AG04450 (cell line): ENCODE measurements around the gene SERAC1. TPM values are rescaled to one million over a fixed set of nuclear protein-coding genes. Genes with fewer than 3 reads are reported as not detected.

Experiments used
- CTCF ChIA-PET: fragments of 300-600, 350-600 bp; formaldehyde crosslinking; extraction: SDS; loops from one replicate; lab custom pipeline; 2022; ENCODE audit warnings: antibody characterized with exemption, inconsistent platforms; lab: Charles Lee
- POLR2A ChIA-PET: fragments of 350-600 bp; formaldehyde crosslinking; extraction: SDS; loops from one replicate; lab custom pipeline; 2021; ENCODE audit warnings: antibody characterized with exemption, inconsistent platforms; lab: Yijun Ruan, JAX
- DNase-seq: peaks from one replicate; pipeline ENCODE4 v3.0.0-alpha.2; 2011; ENCODE audit warnings: low read depth, low spot score
- H3K27ac ChIP-seq: one replicate; pipeline ENCODE4 v1.5.1; 2012; ENCODE audit warnings: low read depth, low read length, control low read depth
- H3K27me3 ChIP-seq: one replicate; pipeline ENCODE4 v1.6.0; 2012; ENCODE audit warnings: low read length; ENCODE audit not compliant: control insufficient read depth, insufficient read depth
- H3K4me3 ChIP-seq: 2 replicates; pipeline ENCODE4 v1.5.1; 2011; ENCODE audit warnings: mild to moderate bottlenecking, low read depth, low read length, control low read depth
- H3K9me3 ChIP-seq: 2 replicates; pipeline ENCODE4 v1.5.1; 2012; ENCODE audit warnings: low read length; ENCODE audit not compliant: control insufficient read depth, insufficient read depth
- CTCF ChIP-seq: IDR thresholded peaks from 2 replicates; pipeline ENCODE4 v1.5.1; 2011; ENCODE audit warnings: low read depth, low read length, control low read depth, inconsistent platforms
- polyA plus RNA-seq: library from polyadenylated mRNA; depleted of rRNA; stranded (reverse); fragments of >200 nt; gene quantifications from 2 replicates; pipeline ENCODE4 v1.2.3, GENCODE V29; 2011

The SERAC1 gene
- polyA plus RNA-seq, 1 experiment: 14.5 TPM

- no peak for TF ChIP-seq CTCF
- Histone ChIP-seq H3K27me3 (no peaks in the 10 kb centered on the region), H3K4me3 (no peak overlapping the region), H3K9me3 (no peaks in the 10 kb centered on the region), H3K27ac (no peak overlapping the region)
- DNase-seq: peak; percentile 43
- ChIA-PET CTCF (interaction anchor here (0.8 to 1.5 kb wide), 4 partner anchors 17 to 510 kb away, joined by 3 to 6 read pairs (median 3); no protein-coding TSS in a partner anchor), POLR2A (interaction anchor here (1.2 to 1.6 kb wide), 2 partner anchors 17 to 63 kb away, joined by 5 to 12 read pairs; partner anchors contain the start of genes GTF2H5 and SERAC1)
These were observed 17.4 kb downstream of the SERAC1 start for GRCh38 chr6:158150701-158151100.

- no peaks in the 10 kb centered on the region for H3K27me3 ChIP-seq
- no peaks in the 10 kb centered on the region for H3K9me3 ChIP-seq
- H3K4me3 ChIP-seq: no peak overlapping the region
- no peak overlapping the region for H3K27ac ChIP-seq
- DNase-seq: peak; percentile 32
- ChIA-PET POLR2A (interaction anchor here (1.2 to 1.6 kb wide), 2 partner anchors 18 to 65 kb away, joined by 5 to 12 read pairs; partner anchors contain the start of genes GTF2H5 and SERAC1), CTCF (interaction anchor here (1.0 to 1.5 kb wide), 4 partner anchors 9 to 511 kb away, joined by 3 to 6 read pairs (median 3); no protein-coding TSS in a partner anchor)
- no peak for TF ChIP-seq CTCF
These were observed 18.4 kb downstream of the SERAC1 start for GRCh38 chr6:158149641-158150040.

- peak; percentile 30; the same call in 1 of the 2 replicates for TF ChIP-seq CTCF
- CTCF ChIA-PET: interaction anchor here (1.0 to 1.5 kb wide), 2 partner anchors 9 to 11 kb away, joined by 3 to 4 read pairs; no protein-coding TSS in a partner anchor
- no peak for DNase-seq
- POLR2A ChIA-PET: no interaction called here
- Histone ChIP-seq H3K9me3 (no peaks in the 10 kb centered on the region), H3K4me3 (no peak overlapping the region), H3K27ac (no peak overlapping the region), H3K27me3 (no peaks in the 10 kb centered on the region)
These were observed 24.4 kb downstream of the SERAC1 start for GRCh38 chr6:158143700-158144099.

GRCh38 chr6:158142789-158143188 is 25.3 kb downstream of the SERAC1 start:
- no peaks in the 10 kb centered on the region for H3K9me3 ChIP-seq
- H3K27me3 ChIP-seq: no peaks in the 10 kb centered on the region
- H3K4me3 ChIP-seq: no peak overlapping the region
- DNase-seq: peak; percentile 39
- CTCF ChIA-PET: interaction anchor here (1.0 to 1.5 kb wide), 2 partner anchors 10 kb away, joined by 3 to 4 read pairs; no protein-coding TSS in a partner anchor
- H3K27ac ChIP-seq: no peak overlapping the region
- no peak for TF ChIP-seq CTCF
- POLR2A ChIA-PET: no interaction called here

- Histone ChIP-seq H3K27me3 (no peaks in the 10 kb centered on the region), H3K27ac (no peak overlapping the region), H3K9me3 (no peaks in the 10 kb centered on the region), H3K4me3 (no peak overlapping the region)
- peak; percentile 54 for TF ChIP-seq CTCF
- CTCF ChIA-PET: interaction anchor here (0.8 kb wide), 1 partner anchor 55 kb away, joined by 3 read pairs; no protein-coding TSS in a partner anchor
- POLR2A ChIA-PET: no interaction called here
- no peak for DNase-seq
These were observed 36.1 kb downstream of the SERAC1 start for GRCh38 chr6:158131926-158132325.
